ENCODE measurements around the gene CHD8.

- no peak for TF ChIP-seq EZH2phosphoT487 (IDR thresholded peaks at IDR 0.05; ENCODE audit: low read depth, severe bottlenecking, unreplicated experiment)
- no peak for TF ChIP-seq CTCF (IDR thresholded peaks at IDR 0.05; ENCODE audit: poor library complexity)
Measured at GRCh38 chr14:21399311-21399870, 56.5 kb downstream of the CHD8 start.
